Hematopoietic multipotent progenitor cell treated with erythropoietin and hydrocortisone succinate and interleukin-3 and kit ligand, for 8 days (in vitro differentiated cells): ENCODE results near the gene RIC3.

Experiments used
- DNase-seq: peaks from one replicate; pipeline ENCODE4 v3.0.0-alpha.2; 2015

RIC3 gene, protein sequence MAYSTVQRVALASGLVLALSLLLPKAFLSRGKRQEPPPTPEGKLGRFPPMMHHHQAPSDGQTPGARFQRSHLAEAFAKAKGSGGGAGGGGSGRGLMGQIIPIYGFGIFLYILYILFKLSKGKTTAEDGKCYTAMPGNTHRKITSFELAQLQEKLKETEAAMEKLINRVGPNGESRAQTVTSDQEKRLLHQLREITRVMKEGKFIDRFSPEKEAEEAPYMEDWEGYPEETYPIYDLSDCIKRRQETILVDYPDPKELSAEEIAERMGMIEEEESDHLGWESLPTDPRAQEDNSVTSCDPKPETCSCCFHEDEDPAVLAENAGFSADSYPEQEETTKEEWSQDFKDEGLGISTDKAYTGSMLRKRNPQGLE

DNA sequence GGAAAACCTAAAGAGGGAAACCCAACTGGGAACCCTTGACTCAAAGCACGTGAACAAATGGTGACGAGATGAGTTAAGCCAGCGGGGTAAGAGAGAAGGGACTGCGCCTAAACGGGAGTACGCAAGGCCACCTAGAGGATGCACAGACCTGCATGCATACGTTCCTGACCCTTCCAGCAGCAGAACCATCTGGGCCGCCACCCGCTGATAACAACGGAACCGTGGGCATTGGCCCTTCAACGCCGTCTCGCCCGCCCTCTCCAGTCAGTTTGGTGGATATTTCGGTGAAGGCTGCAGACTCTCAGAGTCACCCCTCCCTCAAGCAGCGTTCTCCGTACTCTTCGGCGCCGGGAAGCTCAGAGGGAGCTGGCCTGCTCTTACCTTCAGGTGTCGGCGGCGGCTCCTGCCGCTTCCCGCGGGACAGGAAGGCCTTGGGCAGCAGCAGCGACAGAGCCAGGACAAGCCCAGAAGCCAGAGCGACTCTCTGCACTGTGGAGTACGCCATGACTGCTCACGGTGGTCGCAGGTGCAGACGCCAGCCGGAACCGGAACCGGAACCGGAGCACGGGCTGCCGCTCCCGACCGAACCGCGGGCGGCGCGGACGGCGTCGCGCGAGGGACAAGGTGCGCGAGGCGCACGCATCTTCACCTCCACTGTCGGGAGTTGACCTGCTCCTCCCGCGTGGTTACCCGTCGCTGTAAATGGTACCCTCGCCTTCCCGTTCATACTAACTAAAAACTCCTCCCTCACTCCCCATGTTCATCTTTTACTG, at the start of gene RIC3:
TSS of gene RIC3 (minus strand) at position 541 of the 773 bp plus-strand sequence. CDS start at position 505, 36 bp downstream.
- no peak for DNase-seq

DNA sequence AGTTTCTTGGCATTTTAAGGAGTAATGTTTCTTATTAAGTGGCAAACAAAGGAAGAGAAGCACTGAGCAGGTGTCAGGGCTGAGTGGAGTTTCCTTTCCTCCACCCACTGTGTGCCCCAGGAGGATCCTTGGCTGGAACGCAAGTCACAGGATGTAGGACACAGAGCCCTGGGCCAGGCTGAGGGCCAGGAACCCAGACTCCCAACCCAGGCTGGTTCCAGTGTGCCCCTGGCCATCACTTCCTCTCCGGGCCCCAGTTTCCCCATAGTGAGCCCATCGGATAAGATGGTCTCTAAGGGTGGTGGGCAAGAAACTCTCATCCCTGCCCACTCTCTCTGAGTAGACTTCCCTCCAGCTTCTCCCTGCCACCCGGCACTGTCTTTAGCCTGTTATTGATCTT, 49.6 kb upstream of the RIC3 start:
- no peak for DNase-seq

DNA sequence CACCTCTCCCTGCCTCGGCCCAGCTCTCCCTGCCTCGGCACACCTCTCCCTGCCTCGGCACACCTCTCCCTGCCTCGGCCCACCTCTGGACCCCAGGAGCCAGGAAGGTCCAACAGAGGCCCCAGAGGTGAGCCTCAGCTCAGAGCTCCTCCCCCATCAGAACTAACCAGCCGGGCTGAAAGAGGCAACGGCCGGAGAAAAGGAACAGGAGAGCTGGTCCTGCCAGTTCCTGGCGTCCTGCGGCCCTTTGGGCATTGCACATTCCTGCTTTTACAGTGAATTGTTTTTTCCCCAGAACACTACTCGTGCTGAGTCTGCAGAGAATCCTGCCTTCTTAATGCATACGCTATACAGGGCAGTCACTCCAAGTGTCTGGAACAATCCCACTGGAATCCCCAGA, 49.1 kb upstream of the RIC3 start:
- no peak for DNase-seq

DNA sequence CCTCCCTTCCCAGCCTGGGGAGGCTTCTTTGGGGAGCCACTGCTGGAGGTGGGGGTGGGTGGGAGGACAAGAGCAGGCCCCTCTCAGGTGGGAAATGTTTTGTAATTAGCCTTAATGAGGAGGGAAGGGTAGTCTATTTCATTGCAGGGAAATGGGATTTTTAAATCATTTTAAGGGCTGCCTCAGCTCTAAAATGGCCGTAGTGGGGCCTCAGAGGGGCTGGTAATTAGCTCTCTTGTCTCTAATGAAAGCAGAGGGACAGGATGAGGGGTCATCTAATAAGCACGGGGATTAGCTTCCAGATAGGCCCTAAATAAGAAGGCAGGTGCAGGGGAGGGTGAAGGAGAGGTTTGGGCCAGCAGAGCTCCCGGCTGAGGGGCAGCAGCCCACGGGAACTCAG, 48.3 kb upstream of the RIC3 start:
- no peak for DNase-seq

DNA sequence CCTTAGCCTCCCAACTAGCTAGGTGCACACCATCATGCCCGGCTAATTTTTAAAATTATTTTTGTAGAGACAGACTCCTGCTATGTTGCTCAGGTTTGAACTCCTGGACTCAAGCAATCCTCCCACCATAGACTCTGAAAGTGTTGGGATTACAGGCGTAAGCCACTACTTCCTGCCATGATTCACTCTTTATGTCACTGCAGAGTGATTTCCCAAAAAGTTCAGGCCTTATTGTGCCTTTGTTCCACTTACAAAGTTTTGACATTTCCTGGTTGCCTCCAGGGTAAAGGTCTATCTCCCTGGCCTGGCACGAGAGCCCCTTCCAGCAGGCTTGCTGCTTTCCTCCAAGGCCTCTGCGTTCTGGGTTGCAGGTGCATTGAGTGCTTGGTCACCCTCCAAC, 44.6 kb upstream of the RIC3 start:
- no peak for DNase-seq

DNA sequence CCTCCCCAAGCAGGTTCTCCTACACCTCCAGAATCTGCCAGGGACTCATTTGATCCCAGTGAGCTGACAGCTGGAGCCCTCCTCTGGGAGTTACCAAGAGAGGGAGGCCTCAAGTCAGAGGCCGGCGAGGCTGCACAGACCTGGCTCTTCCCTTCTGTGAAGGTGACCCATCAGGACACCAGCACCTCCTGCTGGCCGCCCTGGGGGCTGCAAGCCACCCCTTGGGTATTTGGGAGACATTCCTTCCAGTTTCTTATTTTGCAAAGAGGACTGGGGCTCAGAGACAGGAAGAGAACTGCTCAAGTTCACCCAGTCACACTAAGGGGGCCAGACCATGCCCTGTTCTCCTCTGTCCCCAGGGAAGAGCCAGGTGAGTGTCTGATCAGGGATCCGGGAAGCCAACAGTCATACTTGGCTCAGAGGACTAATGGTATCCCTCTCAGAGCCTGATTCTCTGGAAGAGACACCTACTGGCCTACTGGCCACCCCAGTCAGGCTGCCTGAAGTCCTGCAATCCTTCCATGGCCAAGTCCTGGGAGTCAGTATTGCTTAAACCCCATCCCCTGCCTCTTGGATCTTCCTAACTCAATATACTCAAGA, 40.5 kb upstream of the RIC3 start:
- peak; percentile 82 for DNase-seq

DNA sequence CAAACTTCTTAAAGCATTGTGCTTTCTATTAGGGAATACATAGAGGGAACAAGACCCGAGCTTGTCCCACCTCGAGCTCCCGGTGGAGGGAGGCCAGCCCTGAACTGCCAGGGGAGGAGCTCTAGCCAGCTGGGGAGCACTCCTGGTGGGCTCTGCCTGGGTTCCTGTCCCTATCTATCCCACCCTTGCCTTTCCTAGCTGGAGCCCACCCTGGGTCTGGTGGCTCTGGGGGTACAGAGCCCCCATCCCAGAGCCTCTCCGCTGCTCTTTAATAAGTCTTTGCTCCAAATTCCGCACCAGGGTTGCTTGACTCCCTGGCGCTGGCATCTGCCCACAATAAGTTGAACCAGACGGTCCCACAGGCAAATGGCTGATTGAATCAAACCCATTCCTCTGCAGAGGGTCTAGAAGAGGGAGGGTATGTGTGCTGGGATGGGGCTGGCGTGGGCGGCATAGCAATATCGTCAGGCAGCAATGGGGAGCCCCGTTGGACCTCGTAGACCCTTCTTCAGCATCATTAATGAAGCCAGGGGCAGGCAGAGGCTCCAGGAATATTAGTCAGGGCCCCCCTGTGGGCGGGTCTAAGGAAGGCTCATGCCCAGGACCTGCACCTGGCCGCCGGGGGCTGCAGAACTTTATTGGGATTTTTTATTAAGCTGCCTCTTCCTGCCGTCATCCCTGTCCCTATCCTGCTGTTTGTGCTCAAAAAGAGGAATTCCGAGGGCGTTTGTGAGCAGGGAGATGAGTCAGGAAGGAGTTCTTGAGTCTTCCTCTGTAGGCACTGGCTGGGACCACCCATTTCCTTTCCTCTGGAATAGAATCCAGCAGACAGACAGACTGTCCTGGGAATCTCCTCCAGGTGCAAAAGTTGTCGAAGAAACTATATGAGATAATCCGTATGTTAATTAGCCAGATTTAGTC, 38.5 kb upstream of the RIC3 start:
- no peak for DNase-seq

DNA sequence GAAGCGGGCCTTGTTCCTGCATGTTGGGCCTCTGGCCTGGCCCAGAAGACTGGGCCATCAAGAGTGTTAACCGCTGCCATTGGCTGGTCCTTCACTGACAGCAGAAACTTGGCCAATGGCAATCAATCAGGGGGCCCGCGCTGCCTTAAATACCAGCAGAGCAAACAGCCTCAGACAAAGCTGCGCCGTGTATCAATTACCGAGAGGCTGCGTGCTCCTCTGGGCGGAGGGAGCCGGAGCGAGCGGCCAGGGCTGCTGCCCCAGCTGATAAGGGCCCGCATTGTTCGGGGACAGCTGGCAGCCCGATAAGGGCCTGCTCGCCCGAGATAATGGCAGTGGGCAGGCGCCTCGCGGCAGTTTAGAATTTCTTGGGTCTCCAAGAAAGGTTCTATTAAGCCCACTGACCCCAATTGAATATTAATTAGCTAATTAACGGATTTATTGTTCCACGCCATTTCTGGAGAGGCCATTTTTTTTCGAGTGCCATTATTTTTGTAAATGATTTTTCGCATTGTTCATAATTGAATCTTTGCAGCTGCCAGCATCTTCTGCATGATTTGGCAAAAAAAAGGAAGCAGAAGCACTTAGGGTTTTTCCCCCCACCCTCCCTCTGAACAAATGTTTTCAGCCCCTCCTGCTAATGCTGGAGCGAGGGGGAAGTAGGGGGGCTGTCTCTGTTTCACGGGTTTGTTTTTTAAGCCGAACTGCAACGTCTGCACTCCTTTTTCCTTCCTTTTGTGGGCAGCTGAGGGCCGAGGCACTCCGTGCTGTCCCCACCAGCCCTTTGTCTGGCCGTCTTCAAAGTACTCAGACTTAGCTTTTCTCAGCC, 37.6 kb upstream of the RIC3 start:
- peak; percentile 99 for DNase-seq

DNA sequence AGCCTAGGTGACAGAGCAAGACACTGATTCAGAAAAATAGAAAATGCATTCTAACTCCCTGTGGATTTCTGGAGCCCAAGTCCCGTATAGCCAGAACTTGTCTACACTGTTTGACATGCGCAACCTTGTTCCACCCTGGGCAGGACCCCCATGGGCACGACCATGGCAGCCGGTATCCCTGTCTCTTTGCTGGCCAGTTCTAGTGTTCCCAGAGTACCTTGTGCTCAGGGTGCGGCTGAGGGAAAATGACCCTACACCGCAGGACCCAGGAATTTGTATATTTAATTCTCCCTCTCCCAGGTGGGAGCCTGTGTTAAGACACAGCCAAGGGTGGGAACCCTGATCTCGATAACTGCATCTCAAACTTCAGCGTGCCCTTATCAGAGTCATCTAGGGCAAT, 36.7 kb upstream of the RIC3 start:
- DNase-seq, result no peak

DNA sequence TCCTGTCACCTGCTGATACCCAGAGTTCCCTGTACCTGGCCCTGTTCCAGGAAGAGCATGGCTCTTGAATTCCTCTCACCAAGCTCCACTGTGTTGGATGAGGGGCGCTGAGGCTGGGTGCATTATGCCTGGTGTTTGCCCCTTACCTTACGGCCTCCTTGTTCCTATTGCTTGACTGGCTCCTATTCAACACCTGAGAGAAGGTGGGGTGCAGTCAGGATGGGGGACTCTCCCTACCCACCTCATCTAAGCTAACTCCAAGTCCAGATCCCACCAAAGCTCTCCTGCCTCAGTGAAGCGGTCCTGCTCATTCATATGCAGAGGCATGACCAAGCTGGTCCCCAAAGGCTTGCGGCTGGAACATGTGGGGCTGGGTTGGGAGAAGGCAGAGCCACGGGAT, 35.8 kb upstream of the RIC3 start:
- no peak for DNase-seq

DNA sequence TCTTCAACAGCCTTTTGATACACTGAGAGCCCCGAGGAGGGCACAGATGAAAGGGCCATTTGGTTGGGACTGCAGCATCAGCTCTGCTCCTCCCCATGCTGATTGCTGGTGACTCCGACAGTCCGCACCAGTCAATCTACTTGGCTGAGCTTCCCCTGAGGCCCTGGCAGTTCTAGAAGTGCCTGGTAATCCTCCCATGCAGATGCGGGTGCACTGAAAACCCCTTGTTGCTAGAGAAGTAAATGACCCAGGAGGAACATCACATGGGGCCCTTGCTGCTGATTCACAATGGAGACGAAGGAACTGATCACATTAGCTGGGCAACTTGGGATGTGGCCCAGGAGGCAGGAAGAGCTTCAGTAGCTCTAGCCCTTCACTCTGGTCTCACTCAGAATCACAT, 35.2 kb upstream of the RIC3 start:
- DNase-seq, result peak; percentile 14

DNA sequence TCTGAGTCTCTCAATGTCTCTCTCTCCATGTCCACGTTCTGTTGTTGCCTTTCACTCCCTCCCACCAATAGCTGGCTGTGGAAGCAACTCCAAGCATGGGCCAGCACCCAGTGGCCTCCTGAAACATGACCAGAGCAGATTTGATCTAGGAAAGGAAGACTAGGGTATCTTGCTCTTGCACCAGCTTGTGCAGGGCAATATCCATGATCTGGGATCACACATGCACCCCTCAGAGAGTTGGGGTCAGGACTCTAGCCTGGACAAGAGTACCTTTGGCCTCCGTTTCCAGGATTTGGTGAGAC, 34.5 kb upstream of the RIC3 start:
- DNase-seq, result no peak

DNA sequence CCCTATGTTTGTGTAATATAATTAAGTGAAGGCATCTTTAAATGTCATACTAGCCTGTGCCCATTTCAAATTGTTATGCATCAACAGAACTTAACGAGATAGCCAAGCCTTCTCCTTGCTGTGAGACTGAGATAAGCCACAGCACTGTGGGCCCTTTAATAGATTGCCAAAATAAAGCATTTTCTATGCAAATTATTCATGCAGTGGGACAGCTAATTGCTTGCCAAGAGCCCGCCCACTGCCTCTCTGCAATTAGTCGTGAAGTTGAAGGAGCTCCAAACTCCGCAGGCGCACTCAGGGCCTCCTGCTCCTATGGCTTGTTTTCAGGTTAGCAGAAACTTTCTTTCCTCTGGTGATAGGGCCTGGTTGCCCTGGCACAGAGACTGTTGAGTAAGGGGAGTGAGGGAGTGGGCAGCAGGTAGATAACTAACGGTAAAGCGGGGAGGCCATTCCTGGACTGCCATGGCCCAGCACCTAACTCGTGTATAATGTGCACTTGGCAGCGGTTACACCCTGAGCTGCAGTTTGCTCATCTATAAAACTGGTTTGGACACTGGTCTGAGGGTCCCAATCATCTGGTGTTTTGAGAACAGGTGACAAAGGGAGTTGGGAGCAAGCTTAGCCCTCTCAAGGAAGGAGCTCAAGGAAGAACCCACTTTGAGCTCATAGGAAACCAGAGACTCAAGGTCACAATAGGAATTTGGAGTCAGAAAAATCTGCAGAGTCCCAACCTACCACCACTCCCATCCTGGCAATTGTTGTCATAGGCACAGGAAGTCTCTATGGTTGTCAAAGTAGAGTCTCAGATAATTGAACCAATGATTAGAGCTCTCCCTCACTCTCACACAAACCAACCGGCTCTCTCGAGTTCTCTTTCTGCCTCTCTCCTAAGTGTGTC, 33.9 kb upstream of the RIC3 start:
- DNase-seq, result peak; percentile 97

DNA sequence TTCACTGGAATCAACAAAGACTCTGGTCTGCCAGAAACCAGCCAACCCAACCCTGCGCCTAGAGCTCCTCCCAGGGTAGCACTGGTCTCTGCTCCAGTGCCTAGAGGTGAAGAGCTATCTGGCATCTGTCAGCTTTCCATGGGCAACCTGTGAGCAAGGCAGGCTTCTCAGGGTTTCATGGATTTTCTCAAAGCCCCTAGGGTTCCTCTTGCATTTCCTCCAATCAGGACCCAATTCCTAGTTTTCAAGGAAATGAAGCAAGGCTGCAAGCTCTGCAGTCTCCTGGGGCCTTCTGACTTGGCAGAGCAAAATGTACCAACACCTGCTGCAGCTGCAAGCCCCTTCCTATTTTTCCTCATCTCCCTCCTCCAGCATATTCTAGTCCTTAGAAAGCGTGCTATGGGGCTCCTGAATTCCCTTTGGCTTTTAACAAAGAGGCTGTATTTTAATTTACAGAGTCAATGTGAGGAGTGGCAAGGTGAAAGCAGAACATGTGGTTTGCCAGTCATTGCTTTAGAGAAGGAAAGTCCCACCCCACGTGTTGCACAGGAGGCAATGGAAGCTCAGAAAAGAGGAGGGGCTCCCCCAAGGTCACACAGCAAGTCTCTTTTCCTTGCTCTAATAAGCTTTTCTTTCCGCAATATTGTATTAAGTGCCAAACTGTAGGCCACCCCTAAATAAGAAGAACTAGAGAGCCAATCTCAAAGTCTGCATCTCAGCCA, 33.0 kb upstream of the RIC3 start:
- peak; percentile 80 for DNase-seq

DNA sequence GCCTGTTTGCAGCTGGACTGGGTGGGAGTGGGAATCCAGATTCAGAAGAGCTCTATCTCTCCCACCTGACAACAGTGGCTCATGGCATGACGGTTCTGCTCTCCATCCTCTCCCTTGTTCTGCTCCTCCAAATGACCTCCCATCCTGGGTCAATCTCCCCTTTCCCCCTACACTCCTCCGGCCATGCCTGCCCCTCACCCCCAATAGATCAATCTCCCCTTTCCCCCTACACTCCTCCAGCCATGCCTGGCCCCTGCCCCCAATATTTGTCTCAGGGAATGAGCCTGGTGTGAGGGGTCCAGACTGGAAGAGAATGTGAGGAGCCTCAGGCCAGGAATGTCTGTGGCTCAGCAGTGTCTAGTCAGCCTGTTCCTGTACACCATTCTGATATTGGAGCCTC, 30.9 kb upstream of the RIC3 start:
- DNase-seq, result no peak

DNA sequence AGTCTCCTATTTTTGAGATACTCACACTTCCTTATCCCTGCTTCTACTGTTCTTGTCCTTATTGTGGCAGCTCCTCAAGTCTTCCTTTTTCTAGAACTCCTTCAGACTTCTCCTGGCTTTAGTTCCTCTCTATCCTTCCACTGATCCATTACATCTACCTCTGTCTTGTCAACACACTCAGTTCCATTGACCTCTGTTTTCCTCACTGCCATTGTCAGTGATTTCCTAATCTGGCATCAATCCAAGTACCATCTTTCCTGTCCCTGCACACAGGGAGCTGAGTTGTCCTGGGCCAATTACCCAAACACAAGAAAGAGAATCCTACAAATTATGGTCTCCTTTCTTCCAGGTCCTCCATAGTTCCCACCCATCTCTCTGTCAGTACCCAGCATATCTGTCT, 27.9 kb upstream of the RIC3 start:
- DNase-seq, result no peak

DNA sequence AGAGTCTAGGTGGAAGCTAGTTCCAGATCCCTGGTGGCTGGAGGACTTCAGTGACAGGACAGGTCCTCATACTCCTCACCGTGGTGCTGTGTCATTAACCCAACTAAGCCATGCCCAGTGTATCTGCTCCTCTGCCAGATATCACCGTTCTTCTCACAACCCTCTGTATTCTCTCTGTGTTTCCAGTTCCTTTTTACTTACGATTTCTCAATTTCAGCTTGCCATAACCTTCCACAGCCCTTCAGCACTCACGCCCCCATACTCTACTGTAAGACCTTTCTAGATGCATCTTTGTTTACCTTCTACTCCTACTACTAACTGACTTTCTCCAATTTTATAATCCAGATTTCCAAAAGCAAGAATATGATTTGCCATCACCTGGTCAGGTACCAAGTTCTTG, 26.1 kb upstream of the RIC3 start:
- no peak for DNase-seq

DNA sequence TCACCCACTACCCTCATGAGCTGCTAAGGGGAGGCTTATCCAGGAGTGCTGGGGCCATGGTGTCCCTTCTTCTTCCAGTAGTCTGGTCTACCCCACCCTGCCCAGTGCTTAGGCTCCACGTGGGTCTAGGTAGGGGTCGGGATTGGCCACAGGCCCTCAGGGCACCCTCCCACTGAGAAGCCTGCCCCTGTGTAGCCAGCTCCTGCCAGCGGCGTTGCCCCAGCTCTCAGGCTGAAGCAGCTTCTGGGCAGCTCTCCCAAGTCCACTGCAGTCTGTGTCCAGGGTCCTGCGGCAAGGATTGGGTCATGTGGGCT, 24.0 kb upstream of the RIC3 start:
- DNase-seq, result no peak

DNA sequence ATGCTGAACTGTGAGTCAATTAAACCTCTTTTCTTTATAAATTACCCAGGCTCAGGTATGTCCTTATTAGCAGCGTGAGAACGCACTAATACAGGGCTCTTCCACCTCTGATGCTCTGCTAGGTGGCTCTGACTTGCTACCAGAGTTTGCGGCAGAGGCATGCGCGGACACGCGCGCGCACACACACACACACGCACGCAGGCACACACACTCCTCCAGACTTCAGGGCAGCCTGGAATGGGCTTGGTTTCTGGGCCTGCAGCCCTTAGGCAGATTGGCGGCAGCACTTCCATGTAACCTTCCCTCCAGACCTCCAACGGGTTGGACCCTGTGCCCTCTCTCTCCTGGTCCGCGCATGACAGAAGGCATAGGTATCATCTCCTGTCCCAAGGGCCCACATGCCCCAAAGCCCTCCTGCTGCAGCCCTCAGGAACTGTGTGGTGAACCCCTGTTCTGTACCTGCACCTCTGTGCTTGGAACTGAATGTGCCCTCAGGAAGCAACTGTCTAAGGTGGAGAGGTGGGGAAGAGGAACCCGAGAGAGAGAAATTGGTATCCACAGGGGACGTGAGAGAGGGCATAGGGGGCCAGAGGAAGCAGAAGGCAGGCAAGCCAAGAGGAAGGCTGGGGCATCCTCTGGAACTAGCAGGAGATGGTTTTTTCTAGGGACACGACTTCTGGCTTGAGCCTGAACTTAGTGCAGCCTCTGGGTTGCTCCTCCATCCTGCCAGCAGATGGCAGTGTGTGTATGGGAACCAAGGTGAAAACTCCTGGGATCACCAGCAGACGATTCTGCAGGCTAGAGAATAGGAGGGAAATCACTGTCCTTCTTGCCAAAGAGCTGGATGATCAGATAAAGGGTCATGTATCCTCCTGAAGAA, 23.4 kb upstream of the RIC3 start:
- peak; percentile 81 for DNase-seq

DNA sequence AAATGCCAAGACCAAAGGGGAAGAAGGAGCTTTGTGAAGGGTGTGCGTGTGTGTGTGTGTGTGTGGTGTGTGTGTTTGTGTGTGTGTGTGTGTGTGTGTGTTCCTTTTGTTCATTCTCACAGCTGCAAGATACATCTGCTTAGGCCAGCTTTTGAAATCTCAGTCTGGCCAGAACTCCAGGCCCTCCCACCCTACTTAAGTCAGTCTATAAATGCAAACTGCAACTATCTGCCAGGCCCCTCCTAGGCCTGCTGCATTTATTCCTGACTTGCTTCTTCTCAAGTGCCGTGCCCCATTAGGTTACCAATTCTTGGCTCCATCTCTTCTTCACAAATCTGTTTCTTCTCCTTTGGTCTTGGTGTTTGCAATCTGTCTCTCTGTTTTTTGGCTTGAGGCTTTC, 21.6 kb upstream of the RIC3 start:
- no peak for DNase-seq
